ENCODE results near the gene PARD6G.

The PARD6G gene

GRCh38 chr18:80252136-80252535, 4.8 kb upstream of the PARD6G start:
- H3K9me3 ChIP-seq (ENCODE audit: low read depth, low read length) = no peaks in the 10 kb centered on the region
- TF ChIP-seq FOXP2 (optimal IDR thresholded peaks at IDR 0.05; ENCODE audit: control extremely low read depth, extremely low read length, insufficient read depth) (no peak), EZH2 (IDR thresholded peaks at IDR 0.05) (no peak), POLR2AphosphoS5 (IDR thresholded peaks at IDR 0.05; ENCODE audit: borderline replicate concordance, low read depth, low read length) (no peak)
- H3K27ac ChIP-seq = no peak overlapping the region
- no peak overlapping the region for H3K4me3 ChIP-seq
- no peaks in the 10 kb centered on the region for H3K36me3 ChIP-seq (ENCODE audit: insufficient read depth, low read length)
- no peak overlapping the region for H3K9ac ChIP-seq (ENCODE audit: insufficient read length)
- DNase-seq (ENCODE audit: low read depth, low spot score) = no peak

GRCh38 chr18:80251700-80252099, 4.4 kb upstream of the PARD6G start:
- TF ChIP-seq POLR2AphosphoS5 (IDR thresholded peaks at IDR 0.05; ENCODE audit: borderline replicate concordance, low read depth, low read length) (no peak), EZH2 (IDR thresholded peaks at IDR 0.05) (no peak), FOXP2 (optimal IDR thresholded peaks at IDR 0.05; ENCODE audit: control extremely low read depth, extremely low read length, insufficient read depth) (no peak)
- Histone ChIP-seq H3K36me3 (ENCODE audit: insufficient read depth, low read length) (no peaks in the 10 kb centered on the region), H3K4me3 (no peak overlapping the region), H3K9me3 (ENCODE audit: low read depth, low read length) (no peaks in the 10 kb centered on the region), H3K27ac (no peak overlapping the region), H3K9ac (ENCODE audit: insufficient read length) (no peak overlapping the region)
- DNase-seq (ENCODE audit: low read depth, low spot score) = no peak

GRCh38 chr18:80250740-80251364, 3.5 kb upstream of the PARD6G start:
- no peaks in the 10 kb centered on the region for H3K36me3 ChIP-seq (ENCODE audit: insufficient read depth, low read length)
- TF ChIP-seq POLR2AphosphoS5 (IDR thresholded peaks at IDR 0.05; ENCODE audit: borderline replicate concordance, low read depth, low read length) (no peak), EZH2 (IDR thresholded peaks at IDR 0.05) (no peak)

GRCh38 chr18:80249217-80250093, 2.1 kb upstream of the PARD6G start:
- H3K9ac ChIP-seq (ENCODE audit: insufficient read length) = no peak overlapping the region
- H3K9me3 ChIP-seq (ENCODE audit: low read depth, low read length) = no peaks in the 10 kb centered on the region
- no peak overlapping the region for H3K4me3 ChIP-seq
- no peak for DNase-seq (ENCODE audit: low read depth, low spot score)
- no peak for TF ChIP-seq FOXP2 (optimal IDR thresholded peaks at IDR 0.05; ENCODE audit: control extremely low read depth, extremely low read length, insufficient read depth)
- TF ChIP-seq POLR2AphosphoS5 (IDR thresholded peaks at IDR 0.05; ENCODE audit: borderline replicate concordance, low read depth, low read length) = no peak
- no peak for TF ChIP-seq EZH2 (IDR thresholded peaks at IDR 0.05)
- H3K36me3 ChIP-seq (ENCODE audit: insufficient read depth, low read length) = no peaks in the 10 kb centered on the region
- H3K27ac ChIP-seq = no peak overlapping the region

More at GRCh38 chr18:80250740-80251364, 3.5 kb upstream of the PARD6G start:
- Histone ChIP-seq H3K27ac (no peak overlapping the region), H3K9ac (ENCODE audit: insufficient read length) (no peak overlapping the region), H3K9me3 (ENCODE audit: low read depth, low read length) (no peaks in the 10 kb centered on the region), H3K4me3 (no peak overlapping the region)
- DNase-seq (ENCODE audit: low read depth, low spot score) = no peak

GRCh38 chr18:80246445-80247392, 595 bp downstream of the PARD6G start:
- TF ChIP-seq FOXP2 (optimal IDR thresholded peaks at IDR 0.05; ENCODE audit: control extremely low read depth, extremely low read length, insufficient read depth) (no peak), POLR2AphosphoS5 (IDR thresholded peaks at IDR 0.05; ENCODE audit: borderline replicate concordance, low read depth, low read length) (no peak), EZH2 (IDR thresholded peaks at IDR 0.05) (no peak)
- DNase-seq (ENCODE audit: low read depth, low spot score) = no peak
- H3K4me3 ChIP-seq = peak overlapping the region; percentile 82
- H3K9ac ChIP-seq (ENCODE audit: insufficient read length) = peak overlapping the region; percentile 71
- no peak overlapping the region for H3K27ac ChIP-seq
- H3K9me3 ChIP-seq (ENCODE audit: low read depth, low read length) = no peaks in the 10 kb centered on the region
- H3K36me3 ChIP-seq (ENCODE audit: insufficient read depth, low read length) = no peaks in the 10 kb centered on the region

GRCh38 chr18:80245781-80246444, 1.4 kb downstream of the PARD6G start:
- Histone ChIP-seq H3K27ac (no peak overlapping the region), H3K9me3 (ENCODE audit: low read depth, low read length) (no peaks in the 10 kb centered on the region), H3K36me3 (ENCODE audit: insufficient read depth, low read length) (no peaks in the 10 kb centered on the region), H3K9ac (ENCODE audit: insufficient read length) (no peak overlapping the region), H3K4me3 (peak overlapping the region; percentile 82)
- DNase-seq (ENCODE audit: low read depth, low spot score) = no peak
- TF ChIP-seq EZH2 (IDR thresholded peaks at IDR 0.05) = no peak
- TF ChIP-seq FOXP2 (optimal IDR thresholded peaks at IDR 0.05; ENCODE audit: control extremely low read depth, extremely low read length, insufficient read depth) = no peak
- no peak for TF ChIP-seq POLR2AphosphoS5 (IDR thresholded peaks at IDR 0.05; ENCODE audit: borderline replicate concordance, low read depth, low read length)

GRCh38 chr18:80244956-80245730, 2.2 kb downstream of the PARD6G start:
- H3K9ac ChIP-seq (ENCODE audit: insufficient read length) = no peak overlapping the region
- H3K9me3 ChIP-seq (ENCODE audit: low read depth, low read length) = no peaks in the 10 kb centered on the region
- TF ChIP-seq EZH2 (IDR thresholded peaks at IDR 0.05) (no peak), FOXP2 (optimal IDR thresholded peaks at IDR 0.05; ENCODE audit: control extremely low read depth, extremely low read length, insufficient read depth) (no peak), POLR2AphosphoS5 (IDR thresholded peaks at IDR 0.05; ENCODE audit: borderline replicate concordance, low read depth, low read length) (no peak)
- H3K4me3 ChIP-seq = no peak overlapping the region
- DNase-seq (ENCODE audit: low read depth, low spot score) = no peak
- H3K36me3 ChIP-seq (ENCODE audit: insufficient read depth, low read length) = no peaks in the 10 kb centered on the region
- H3K27ac ChIP-seq = no peak overlapping the region
